OCI-LY7 (cell line): ENCODE results near the gene ATP2A3.

ENCODE experiments used
- EZH2phosphoT487 ChIP-seq: fragments of 200-600 bp; sonication (generic); IDR thresholded peaks from 2 replicates; pipeline ENCODE4 v1.6.1; 2018; ENCODE audit warnings: low read depth, borderline replicate concordance, mild to moderate bottlenecking, mixed run types, antibody characterized with exemption, low read length, moderate library complexity, mixed read lengths
- TF ChIP-seq, protein P1 (sequence below): fragments of 200-600 bp; sonication (generic); conservative IDR thresholded peaks from 2 replicates; pipeline ENCODE4 v1.5.1; 2014; ENCODE audit warnings: mild to moderate bottlenecking, antibody characterized with exemption, low read length, moderate library complexity, mixed read lengths

DNA sequence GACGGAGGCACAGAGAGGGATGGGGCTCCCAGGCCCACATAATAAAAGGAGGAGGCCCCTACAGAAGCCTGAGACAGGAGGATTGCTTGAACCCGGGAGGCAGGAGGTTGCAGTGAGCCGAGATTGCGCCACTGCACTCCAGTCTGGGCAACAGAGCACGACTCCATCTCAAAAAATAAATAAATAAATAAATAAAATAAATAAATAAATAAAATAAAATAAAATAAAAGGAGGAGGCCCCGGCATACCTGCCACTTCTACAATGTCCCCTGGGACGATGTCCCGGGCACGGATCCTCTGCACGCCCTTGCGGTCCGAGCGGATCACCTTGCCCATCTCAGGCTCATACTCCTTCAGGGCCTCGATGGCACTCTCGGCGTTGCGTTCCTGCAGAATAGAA, 13.2 kb downstream of the ATP2A3 start:
- TF ChIP-seq, protein P1, sequence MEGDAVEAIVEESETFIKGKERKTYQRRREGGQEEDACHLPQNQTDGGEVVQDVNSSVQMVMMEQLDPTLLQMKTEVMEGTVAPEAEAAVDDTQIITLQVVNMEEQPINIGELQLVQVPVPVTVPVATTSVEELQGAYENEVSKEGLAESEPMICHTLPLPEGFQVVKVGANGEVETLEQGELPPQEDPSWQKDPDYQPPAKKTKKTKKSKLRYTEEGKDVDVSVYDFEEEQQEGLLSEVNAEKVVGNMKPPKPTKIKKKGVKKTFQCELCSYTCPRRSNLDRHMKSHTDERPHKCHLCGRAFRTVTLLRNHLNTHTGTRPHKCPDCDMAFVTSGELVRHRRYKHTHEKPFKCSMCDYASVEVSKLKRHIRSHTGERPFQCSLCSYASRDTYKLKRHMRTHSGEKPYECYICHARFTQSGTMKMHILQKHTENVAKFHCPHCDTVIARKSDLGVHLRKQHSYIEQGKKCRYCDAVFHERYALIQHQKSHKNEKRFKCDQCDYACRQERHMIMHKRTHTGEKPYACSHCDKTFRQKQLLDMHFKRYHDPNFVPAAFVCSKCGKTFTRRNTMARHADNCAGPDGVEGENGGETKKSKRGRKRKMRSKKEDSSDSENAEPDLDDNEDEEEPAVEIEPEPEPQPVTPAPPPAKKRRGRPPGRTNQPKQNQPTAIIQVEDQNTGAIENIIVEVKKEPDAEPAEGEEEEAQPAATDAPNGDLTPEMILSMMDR = no peak
- TF ChIP-seq EZH2phosphoT487 = no peak
